Renal pelvis (tissue), 4 donors: Measurements from ENCODE around the gene DUSP8. TPM values are rescaled to one million over a fixed set of nuclear protein-coding genes. Genes with fewer than 3 reads are reported as not detected.
"Not testable (repeated sequence)": the region's sequence is repeated elsewhere in the genome, so short reads cannot be mapped to it uniquely, and the experiment has no call there.

Experiments used
- DNase-seq: peaks from one replicate; pipeline ENCODE4 v3.0.0-alpha.2; 2013
- polyA plus RNA-seq, 3 donors: library from polyadenylated mRNA; unstranded; fragments of 120-200 nt; gene quantifications; one replicate each; pipeline ENCODE4 v1.2.1, GENCODE V29; 2013; ENCODE audit not compliant: insufficient read length in 3 of 3

Gene DUSP8
- polyA plus RNA-seq, 3 donors, result 3.0 to 4.0 (median 3.6) TPM

GRCh38 chr11:1589996-1590395 is 17.9 kb upstream of the DUSP8 start:
- DNase-seq, result no peak

GRCh38 chr11:1589191-1589963 is 17.3 kb upstream of the DUSP8 start:
- DNase-seq, result not testable (repeated sequence)

DNA sequence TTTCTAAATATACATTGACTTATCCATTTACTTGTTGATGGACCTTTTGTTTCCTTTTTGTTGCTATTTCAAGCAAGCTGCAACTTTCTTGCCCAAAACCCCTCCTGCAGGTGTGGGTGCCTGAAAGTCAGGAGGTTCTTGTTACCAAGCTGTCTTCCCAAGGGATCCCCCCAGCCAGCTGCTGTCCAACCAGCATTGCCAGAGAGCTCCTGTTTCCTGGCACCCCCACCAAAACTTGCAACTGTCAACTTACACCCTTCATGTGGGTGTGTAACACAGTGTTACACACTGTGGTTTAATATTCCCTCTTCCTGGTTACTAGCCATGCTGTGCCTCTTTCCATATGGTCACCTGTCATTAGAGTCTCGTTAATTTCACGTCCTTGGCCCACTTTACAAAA is 14.6 kb upstream of the DUSP8 start:
- DNase-seq, result no peak

DNA sequence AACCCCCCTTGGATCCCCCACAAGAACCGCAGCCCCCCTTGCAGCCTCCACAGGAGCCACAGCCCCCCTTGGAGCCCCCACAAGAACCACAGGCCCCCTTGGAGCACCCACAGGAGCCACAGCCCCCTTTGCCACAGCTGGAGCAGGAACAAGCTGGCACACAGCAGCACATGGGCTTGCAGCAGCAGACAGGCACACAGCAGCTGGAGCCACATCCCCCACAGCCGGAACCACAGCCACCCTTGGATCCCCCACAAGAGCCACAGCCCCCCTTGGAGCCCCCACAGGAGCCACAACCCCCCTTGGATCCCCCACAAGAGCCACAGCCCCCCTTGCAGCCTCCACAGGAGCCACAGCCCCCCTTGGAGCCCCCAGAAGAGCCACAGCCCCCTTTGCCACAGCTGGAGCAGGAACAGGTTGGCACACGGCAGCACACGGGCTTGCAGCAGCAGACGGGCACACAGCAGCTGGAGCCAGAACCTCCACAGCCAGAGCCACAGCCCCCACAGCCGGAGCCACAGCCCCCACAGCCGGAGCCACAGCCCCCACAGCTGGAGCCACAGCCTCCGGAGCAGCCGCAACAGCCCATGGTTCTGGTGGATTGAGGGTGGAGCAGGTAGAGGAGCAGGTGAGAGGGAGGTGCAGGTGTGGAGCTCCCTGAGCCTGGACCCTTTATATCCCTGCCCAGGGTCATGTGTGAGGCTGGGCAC is 12.7 kb upstream of the DUSP8 start, which contains the start of gene KRTAP5-1:
Gene KRTAP5-1 (minus strand): TSS at position 623 of the 710 bp plus-strand sequence. CDS start 34 bp downstream, at position 589.
- DNase-seq, result not testable (repeated sequence)

GRCh38 chr11:1582909-1583308 is 10.8 kb upstream of the DUSP8 start:
- not testable (repeated sequence) for DNase-seq

DNA sequence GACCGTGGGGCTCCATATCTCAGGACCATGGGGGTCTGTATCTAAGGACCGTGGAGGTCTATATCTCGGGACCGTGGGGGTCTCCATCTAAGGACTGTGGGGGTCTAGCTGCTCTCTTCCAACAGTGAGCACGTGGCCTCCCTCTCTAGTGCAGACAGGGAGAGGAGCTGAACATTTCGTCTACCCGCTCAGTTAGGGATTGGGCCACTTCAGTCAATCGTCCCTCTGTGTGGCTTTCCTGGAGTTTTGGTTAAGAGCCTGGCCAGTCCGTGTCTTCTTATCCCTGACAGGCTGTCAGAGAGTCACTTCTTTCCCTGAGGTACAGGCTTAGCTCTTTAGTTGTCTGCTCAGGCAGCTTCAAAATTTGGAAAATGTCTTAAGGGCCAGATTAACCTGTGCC is 9.9 kb upstream of the DUSP8 start:
- DNase-seq, result no peak

GRCh38 chr11:1576825-1577224 is 4.8 kb upstream of the DUSP8 start:
- no peak for DNase-seq

DNA sequence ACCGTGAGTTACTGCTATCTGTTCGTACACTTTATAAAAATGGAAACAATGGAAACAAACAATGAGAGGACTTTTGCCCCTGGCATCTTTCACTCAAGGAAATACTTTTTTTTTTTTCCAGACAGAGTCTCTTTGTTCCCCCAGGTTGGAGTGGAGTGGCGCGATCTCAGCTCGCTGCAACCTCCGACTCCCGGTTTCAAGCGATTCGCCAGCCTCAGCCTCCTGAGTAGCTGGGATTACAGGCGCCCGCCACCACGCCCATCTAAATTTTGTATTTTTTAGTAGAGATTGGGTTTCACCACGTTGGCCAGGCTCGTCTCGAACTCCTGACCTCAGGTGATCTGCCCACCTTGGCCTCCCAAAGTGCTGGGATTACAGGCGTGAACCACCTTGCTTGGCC is 3.7 kb upstream of the DUSP8 start:
- not testable (repeated sequence) for DNase-seq

DNA sequence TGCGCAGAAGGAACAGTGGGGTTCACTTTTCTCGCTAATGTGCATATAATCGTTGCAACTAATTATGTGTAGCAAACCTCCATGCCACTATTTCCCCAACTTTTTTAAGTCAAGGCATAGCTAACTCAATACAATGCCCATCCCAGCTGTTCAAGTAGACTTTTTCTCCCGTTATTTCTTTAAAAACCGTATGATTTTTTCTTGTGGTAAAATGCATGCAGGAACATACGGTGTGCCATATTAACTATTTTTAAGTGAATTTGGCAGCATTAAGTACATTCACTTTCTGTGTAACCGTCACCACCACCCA is 2.8 kb upstream of the DUSP8 start:
- DNase-seq, result no peak

DNA sequence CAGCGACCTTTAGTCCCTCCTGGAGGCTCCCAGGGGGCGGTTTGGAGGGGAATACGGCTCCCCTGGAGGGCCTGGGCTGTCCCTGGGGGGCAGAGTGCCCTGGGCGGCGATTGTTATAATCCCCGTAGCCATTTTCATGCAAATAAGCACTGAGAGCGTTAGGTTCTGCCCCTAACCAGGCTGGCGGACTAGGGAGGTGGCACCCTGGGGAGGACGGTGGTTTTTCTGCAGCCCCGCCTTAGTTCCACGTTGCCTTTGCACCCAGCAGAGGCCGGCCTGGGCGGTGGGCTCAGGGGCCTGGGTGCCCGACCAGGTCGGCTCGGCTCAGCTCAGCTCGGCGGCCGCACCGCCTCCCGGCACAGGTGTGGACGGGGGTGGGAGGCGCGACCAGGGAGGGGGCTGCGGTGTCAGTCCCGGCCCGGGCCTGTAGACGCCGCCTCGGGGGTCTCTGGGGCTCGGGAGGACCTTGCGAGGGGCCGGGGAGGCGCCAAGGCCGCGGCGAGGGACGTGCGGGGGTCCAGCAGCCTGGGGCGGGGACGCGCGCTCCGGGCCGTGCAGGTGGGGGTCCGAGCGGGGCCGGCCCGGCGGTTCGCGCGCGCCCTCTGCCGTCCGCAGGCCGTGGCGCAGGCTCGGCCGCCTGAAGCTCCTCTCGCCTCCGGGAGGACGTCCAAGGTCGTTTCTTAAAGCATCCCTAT is 2.3 kb upstream of the DUSP8 start:
- no peak for DNase-seq

GRCh38 chr11:1573903-1574237 is 1.8 kb upstream of the DUSP8 start:
- no peak for DNase-seq

DNA sequence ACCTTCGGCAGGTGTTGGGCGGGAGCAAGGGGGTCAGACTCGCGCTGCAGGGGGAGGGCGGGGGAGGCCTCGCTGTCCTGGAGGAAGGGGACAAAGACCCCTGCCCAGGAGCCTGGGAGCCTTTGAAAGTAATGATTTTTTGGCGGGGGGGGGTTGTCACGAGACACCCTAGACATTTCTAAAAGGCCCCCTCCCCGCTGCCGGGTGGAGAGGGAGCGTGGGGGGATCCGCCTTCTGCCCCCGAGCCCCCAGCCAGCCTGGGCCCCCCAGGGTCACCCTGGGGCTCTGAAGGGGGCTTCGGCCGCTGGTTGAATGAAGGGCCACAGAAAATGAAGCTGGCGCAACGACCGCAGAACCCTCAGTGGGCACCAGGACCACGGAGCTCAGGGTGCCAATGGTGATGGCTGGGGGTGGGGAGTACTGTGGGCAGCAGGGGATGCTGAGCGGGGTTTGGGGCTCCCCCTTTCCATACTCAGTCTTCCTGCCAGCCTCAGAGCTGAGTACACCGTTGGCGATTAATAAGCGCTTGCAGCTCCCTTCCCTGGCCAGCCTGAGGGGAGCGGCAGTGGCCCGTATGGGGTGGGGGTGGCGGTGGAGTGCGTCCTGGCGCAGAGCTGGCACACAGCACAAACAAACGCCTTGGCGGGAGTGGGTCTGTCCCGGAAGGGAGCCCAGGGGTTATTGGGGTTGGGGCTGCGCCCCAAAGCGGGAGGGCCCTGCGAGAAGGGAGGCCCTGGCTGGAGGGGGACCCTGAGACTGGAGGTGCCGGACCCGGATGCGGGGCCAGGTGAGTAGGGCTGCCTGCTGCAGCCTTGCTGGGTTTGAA is 1.2 kb upstream of the DUSP8 start:
- no peak for DNase-seq

DNA sequence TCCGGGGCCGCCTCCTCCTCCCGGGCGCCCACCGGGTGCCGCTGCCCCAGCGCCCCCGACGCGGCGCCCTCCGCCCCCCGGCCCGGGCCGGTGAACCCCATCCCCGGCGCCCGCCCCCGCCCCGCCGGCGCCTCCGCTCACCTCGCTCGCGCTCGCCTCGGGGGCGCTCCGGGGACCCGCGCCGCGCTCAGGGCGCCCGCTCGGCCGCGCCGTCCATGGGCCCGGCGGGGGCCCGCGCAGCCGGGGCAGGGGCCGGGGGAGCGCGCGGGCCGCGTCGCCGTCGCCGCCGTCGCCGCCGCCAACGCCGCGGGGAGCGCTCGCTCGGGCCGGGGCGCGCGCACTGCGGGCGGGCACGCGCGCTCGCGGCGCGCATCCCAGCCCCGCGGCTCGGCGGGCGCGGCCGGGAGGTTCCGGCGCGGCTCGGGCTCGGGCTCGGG is 293 bp downstream of the DUSP8 start:
- no peak for DNase-seq

GRCh38 chr11:1570896-1571759 is 943 bp downstream of the DUSP8 start:
- no peak for DNase-seq

GRCh38 chr11:1570531-1570895 is 1.6 kb downstream of the DUSP8 start:
- no peak for DNase-seq

DNA sequence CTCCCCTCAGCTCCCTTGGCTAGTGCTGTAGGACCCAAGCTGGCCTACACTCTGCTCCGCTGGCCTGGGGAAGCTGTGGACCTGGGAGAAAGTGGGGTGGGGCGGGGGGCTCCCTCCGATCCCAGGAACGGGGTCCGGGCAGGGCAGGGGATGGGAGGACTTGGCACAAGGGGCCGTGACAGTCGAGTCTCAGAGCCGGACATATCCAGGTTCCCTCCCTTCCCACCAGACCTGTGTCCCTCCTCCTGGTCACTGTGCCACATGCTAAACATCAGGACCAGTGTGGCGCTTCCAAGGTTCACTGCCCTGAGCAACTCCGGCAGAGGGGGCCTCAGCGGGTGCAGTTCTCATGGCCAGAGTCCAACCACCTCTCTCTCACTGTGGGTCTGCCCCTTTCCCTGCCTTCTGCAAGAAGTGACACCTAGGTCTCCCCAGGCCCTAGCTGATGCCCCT is 2.0 kb downstream of the DUSP8 start:
- DNase-seq, result no peak

GRCh38 chr11:1569251-1569780 is 2.8 kb downstream of the DUSP8 start:
- no peak for DNase-seq

GRCh38 chr11:1568441-1568911 is 3.6 kb downstream of the DUSP8 start:
- DNase-seq, result no peak

- DNase-seq, result no peak
Observed at GRCh38 chr11:1567721-1568100, 4.4 kb downstream of the DUSP8 start.

- DNase-seq, result no peak
Observed at GRCh38 chr11:1567052-1567720, 4.9 kb downstream of the DUSP8 start.
